ENCODE data around the gene CEP57L1. TPM values are rescaled to one million over a fixed set of nuclear protein-coding genes. Genes with fewer than 3 reads are reported as not detected.

CEP57L1 gene
- total RNA-seq, 1 experiment from 2014 or later, result 20.7 TPM

- TF ChIP-seq, protein P1, sequence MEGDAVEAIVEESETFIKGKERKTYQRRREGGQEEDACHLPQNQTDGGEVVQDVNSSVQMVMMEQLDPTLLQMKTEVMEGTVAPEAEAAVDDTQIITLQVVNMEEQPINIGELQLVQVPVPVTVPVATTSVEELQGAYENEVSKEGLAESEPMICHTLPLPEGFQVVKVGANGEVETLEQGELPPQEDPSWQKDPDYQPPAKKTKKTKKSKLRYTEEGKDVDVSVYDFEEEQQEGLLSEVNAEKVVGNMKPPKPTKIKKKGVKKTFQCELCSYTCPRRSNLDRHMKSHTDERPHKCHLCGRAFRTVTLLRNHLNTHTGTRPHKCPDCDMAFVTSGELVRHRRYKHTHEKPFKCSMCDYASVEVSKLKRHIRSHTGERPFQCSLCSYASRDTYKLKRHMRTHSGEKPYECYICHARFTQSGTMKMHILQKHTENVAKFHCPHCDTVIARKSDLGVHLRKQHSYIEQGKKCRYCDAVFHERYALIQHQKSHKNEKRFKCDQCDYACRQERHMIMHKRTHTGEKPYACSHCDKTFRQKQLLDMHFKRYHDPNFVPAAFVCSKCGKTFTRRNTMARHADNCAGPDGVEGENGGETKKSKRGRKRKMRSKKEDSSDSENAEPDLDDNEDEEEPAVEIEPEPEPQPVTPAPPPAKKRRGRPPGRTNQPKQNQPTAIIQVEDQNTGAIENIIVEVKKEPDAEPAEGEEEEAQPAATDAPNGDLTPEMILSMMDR (IDR thresholded peaks at IDR 0.05 in 2 of 3, conservative IDR thresholded peaks at IDR 0.05 in 1 of 3; ENCODE audit: borderline replicate concordance in 1 of 3, insufficient read depth in 1 of 3, low read depth in 2 of 3, low read length in 2 of 3), result no peak
- TF ChIP-seq ELF1 (IDR thresholded peaks at IDR 0.05; ENCODE audit: borderline replicate concordance, low read depth), result no peak
Measured at GRCh38 chr6:109050012-109050411, 45.3 kb upstream of the CEP57L1 start (continued).

GRCh38 chr6:109050447-109051102 lies 44.7 kb upstream of the CEP57L1 start:
- ATAC-seq, result no peak
- no peak overlapping the region for H2AFZ ChIP-seq (ENCODE audit: low read depth, low read length, poor library complexity, severe bottlenecking)

More at GRCh38 chr6:109050447-109051102, 44.7 kb upstream of the CEP57L1 start:
- intact Hi-C loops (cut with micrococcal nuclease), result no loop called here
- H3K36me3 ChIP-seq (ENCODE audit: control insufficient read depth in 1 of 2, insufficient read depth in 2 of 2, low read length in 2 of 2), result no peaks in the 10 kb centered on the region
- H3K9ac ChIP-seq (ENCODE audit: low read length), result no peak overlapping the region
- no peaks in the 10 kb centered on the region for H3K9me3 ChIP-seq (ENCODE audit: control insufficient read depth in 1 of 2, insufficient read depth in 1 of 2, low read depth in 1 of 2, low read length in 2 of 2)
- RAD21 ChIA-PET (ENCODE audit: low non-redundant PET in 1 of 2, low total read pairs in 2 of 2, uncharacterized antibody in 2 of 2, unreplicated experiment in 2 of 2), result no interaction called here
- H3K79me2 ChIP-seq (ENCODE audit: insufficient read depth, low read length), result no peaks in the 10 kb centered on the region
- no peak for DNase-seq (ENCODE audit: low read depth, low spot score)
- no peaks in the 10 kb centered on the region for H3K27me3 ChIP-seq (ENCODE audit: insufficient read depth, low read length)
- no peak overlapping the region for H3K27ac ChIP-seq (ENCODE audit: low read depth, low read length)
- H3K9me2 ChIP-seq (ENCODE audit: insufficient read depth), result no peaks in the 10 kb centered on the region
- CTCF ChIA-PET, result no interaction called here
- POLR2A ChIA-PET, result no interaction called here
- peaks cover 0 to 12% of the 10 kb centered on the region in 2 experiments; a peak in 2 of 4 replicates for H3K4me1 ChIP-seq (ENCODE audit: control insufficient read depth in 1 of 2, insufficient read depth in 2 of 2, low read length in 2 of 2)
- BruUV-seq (replicated peaks), result no TSS peak
- no peak overlapping the region for H3K4me2 ChIP-seq (ENCODE audit: low read length)
- no peak for TF ChIP-seq ELF1 (IDR thresholded peaks at IDR 0.05; ENCODE audit: borderline replicate concordance, low read depth)
- no peak for TF ChIP-seq JUND (IDR thresholded peaks at IDR 0.05)
- TF ChIP-seq, protein P1 (IDR thresholded peaks at IDR 0.05 in 2 of 3, conservative IDR thresholded peaks at IDR 0.05 in 1 of 3; ENCODE audit: borderline replicate concordance in 1 of 3, insufficient read depth in 1 of 3, low read depth in 2 of 3, low read length in 2 of 3), result no peak
- TF ChIP-seq SRF (IDR thresholded peaks at IDR 0.05; ENCODE audit: low read depth), result no peak
- TF ChIP-seq, protein P2, sequence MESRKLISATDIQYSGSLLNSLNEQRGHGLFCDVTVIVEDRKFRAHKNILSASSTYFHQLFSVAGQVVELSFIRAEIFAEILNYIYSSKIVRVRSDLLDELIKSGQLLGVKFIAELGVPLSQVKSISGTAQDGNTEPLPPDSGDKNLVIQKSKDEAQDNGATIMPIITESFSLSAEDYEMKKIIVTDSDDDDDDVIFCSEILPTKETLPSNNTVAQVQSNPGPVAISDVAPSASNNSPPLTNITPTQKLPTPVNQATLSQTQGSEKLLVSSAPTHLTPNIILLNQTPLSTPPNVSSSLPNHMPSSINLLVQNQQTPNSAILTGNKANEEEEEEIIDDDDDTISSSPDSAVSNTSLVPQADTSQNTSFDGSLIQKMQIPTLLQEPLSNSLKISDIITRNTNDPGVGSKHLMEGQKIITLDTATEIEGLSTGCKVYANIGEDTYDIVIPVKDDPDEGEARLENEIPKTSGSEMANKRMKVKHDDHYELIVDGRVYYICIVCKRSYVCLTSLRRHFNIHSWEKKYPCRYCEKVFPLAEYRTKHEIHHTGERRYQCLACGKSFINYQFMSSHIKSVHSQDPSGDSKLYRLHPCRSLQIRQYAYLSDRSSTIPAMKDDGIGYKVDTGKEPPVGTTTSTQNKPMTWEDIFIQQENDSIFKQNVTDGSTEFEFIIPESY (IDR thresholded peaks at IDR 0.05; ENCODE audit: extremely low read depth, insufficient replicate concordance, low read length), result no peak
- TF ChIP-seq ZNF274 (IDR thresholded peaks at IDR 0.05; ENCODE audit: low read depth, low read length), result no peak
- H3K4me3 ChIP-seq (replicated peaks in 1 of 2; ENCODE audit: low read depth in 1 of 2, low read length in 2 of 2), result no peak overlapping the region
- no peaks in the 10 kb centered on the region for H4K20me1 ChIP-seq (ENCODE audit: insufficient read depth)

Data from HCT116 (cell line).